ENCODE measurements around the gene HAP1.
"Not testable (repeated sequence)": the region's sequence is repeated elsewhere in the genome, so short reads cannot be mapped to it uniquely, and the experiment has no call there.

HAP1 gene

DNA sequence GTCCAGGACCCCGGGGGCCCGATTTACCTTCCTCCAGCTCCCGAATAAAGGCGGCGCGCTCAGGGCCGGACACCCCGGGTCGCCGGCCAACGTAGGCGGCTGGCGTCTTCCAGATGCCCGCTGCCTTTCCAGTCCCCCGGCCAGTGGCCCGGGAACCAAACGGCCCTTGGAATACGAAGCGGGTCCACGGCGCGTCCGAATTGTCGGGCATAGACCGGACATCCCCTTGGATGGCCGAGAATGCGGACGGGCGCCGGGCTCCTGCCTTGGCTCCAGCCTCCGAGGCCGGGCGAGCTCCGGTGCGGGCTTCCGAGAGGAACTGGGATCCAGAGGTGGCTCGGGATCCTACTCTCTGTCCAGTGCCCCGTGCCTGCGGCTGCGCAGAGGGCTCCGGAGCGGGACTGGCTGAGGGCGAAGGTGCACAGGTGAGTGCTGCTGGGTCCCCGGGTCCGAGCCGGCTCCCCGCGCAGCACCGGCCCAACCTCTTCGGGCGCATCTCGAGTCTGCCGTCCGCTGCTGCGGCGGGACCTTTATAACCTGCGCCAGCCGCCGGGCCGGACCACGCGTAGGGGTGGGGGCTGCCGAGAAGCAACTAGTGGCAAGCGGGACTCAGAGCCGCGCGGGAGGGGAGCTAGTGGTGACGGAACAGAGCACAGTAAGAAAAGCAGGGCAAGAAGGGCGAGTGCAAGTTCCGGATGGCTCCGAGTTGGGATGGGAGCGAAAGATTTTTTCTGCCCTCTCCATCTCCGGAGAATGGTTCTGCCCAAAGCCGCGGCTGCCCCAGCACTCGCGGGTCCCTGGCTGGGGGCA lies at the start of gene HAP1:
TSS of gene HAP1 (minus strand) at position 505 of the 810 bp plus-strand sequence. CDS start at position 496, 9 bp downstream.
- peak within 1 kb of the TSS; percentile 37 for H3K4me3 ChIP-seq (ENCODE audit: low read depth, low read length)
- DNase-seq (ENCODE audit: low read depth), result no peak

DNA sequence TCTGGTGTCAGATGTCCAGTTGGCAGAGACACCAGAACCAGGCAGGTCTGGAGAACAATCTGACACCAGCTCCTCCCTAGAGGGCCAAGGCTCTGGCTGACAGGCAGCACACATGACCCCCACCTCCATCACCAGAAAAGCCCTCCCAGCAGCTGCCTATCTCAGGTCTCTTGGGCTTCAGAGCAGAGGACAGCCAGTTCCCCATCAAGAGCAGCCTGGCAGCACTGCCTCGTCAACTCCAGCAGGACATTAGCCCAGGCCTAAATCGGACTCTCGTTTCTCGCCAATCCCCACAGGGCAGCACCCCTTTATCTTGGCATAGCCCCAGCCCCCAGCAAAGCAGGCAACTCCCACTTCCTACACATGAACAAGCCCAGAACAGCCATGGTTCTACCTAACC lies 47.7 kb upstream of the HAP1 start:
- no peak overlapping the region for H3K4me3 ChIP-seq (ENCODE audit: low read depth, low read length)
- DNase-seq (ENCODE audit: low read depth), result no peak

GRCh38 chr17:41781404-41782110 lies 47.1 kb upstream of the HAP1 start:
- no peak for DNase-seq (ENCODE audit: low read depth)
- H3K4me3 ChIP-seq (ENCODE audit: low read depth, low read length), result no peak overlapping the region

GRCh38 chr17:41779954-41780353 lies 45.5 kb upstream of the HAP1 start:
- H3K4me3 ChIP-seq (ENCODE audit: low read depth, low read length), result no peak overlapping the region
- no peak for DNase-seq (ENCODE audit: low read depth)

DNA sequence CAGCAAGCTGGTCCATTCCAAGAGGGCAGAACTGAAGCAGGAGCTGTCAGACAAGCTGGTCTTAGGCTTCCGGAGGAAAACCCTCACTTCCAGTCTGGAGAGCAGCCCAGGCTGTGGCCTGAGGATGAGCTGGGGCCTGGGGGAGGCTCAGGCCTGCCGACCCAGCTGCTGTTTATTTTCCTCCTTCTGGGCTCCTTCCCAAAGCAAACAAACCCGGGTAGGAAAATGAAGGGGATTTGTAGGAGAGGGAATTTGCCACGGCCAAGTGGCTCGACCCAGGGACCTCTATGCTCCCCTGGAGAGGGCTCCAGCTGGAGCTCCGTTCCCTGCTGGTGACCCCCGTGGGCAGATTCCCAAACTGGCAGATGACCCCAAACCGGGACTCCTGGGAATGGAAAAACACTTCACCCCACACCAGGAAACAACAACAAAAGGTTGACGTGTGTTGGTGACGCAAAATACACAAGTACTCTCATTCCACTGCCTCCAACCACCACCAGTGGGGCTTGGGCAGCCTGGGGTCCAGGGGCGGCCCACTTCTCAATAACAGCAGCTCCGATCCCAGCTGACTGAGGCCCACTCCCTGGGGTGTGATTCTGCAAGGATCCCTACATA lies 43.2 kb upstream of the HAP1 start:
- peak; percentile 83 for DNase-seq (ENCODE audit: low read depth)
- no peak overlapping the region for H3K4me3 ChIP-seq (ENCODE audit: low read depth, low read length)

DNA sequence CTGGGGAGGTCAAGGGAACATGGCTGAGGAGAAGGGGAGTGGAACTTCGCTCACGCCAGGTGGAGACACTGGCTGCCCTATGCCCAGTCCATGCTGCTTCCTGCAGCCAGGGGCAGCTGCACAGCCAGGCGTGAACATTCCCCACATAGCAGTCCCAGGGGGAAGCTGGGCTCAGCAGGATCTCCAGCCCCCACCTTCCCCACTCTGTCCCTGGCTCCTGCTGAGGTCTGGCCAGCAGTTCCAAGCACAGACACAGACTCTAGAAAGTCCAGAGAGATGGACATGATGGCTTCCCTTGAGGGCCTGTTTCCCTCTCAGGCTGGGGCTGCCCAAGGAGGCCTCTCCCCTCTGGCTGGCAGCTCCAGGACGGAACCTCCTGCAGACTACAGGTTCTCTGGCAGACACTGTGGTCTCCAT lies 42.7 kb upstream of the HAP1 start:
- DNase-seq (ENCODE audit: low read depth), result no peak

GRCh38 chr17:41776262-41776900 lies 41.9 kb upstream of the HAP1 start:
- H3K4me3 ChIP-seq (ENCODE audit: low read depth, low read length), result not testable (repeated sequence)

More for the DNA sequence above, 42.7 kb upstream of the HAP1 start:
- H3K4me3 ChIP-seq (ENCODE audit: low read depth, low read length), result no peak overlapping the region

DNA sequence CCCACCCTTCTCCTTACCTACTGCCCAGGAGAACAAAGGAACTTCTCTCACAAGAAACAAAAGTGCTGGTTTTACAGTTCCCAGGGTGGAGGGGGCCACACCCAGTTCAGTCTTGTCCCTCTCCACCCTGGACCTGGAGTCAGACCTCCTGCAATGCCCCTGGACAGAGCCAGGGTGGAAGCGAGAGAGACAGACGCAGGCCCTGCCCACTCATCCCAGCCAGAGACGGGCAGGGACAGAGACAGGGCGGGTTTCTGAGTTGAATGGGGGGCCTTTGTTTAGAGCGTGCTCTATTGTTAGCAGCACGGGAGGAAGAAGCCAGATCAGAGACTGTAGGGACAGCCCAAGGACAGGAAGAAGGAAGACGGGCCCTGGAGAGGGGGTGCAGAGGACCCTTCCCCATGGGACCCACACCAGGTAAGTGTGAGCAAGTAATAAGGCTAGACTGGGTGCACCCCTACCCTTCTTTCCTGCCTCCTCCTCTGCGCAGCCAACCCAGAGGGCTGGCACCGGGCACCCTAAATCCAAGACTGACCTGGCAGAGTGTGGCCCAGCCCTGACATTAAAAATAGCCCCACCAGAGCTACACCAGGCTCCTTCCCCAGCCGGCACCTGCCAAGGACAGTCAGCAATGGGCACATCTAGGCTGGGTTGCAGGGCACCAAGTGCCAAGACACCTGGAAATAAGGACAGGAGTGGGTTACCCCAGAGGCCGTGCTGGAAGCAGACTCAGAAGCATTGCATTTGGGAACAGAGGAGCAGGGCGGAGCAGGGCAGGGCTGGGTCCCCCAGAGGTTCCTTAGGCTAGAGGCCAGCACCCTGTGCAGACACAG lies 41.2 kb upstream of the HAP1 start:
- no peak for DNase-seq (ENCODE audit: low read depth)
- H3K4me3 ChIP-seq (ENCODE audit: low read depth, low read length), result no peak overlapping the region

More at GRCh38 chr17:41776262-41776900, 41.9 kb upstream of the HAP1 start:
- DNase-seq (ENCODE audit: low read depth), result not testable (repeated sequence)

DNA sequence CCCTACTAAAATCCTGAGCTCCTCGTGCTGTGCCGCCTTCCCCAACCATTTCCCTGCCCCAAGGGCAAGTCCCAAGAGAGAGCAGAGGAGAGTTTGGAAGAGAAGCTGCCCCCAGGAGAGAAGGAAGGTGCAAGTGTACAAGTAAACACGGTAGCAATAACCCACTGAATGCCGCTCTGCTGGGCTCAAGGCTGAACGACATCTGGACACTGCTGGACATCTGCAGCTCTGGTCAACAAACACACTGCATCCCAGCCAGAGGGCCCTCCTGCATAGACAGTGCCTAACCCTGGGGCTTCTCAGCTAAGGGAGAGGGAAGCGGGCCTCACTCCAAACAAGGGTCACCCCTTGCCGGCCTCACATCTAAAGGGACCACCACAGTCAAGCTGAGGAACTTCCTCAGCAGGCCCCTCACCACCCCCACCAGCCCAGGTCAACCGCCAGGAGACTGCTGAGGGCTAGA lies 39.3 kb upstream of the HAP1 start:
- no peak overlapping the region for H3K4me3 ChIP-seq (ENCODE audit: low read depth, low read length)
- no peak for DNase-seq (ENCODE audit: low read depth)

- DNase-seq (ENCODE audit: low read depth), result peak; percentile 51
- H3K4me3 ChIP-seq (ENCODE audit: low read depth, low read length), result no peak overlapping the region
These were observed 38.7 kb upstream of the HAP1 start for GRCh38 chr17:41773190-41773588.

GRCh38 chr17:41772586-41773189 lies 38.2 kb upstream of the HAP1 start:
- no peak for DNase-seq (ENCODE audit: low read depth)
- no peak overlapping the region for H3K4me3 ChIP-seq (ENCODE audit: low read depth, low read length)

- no peak for DNase-seq (ENCODE audit: low read depth)
- no peak overlapping the region for H3K4me3 ChIP-seq (ENCODE audit: low read depth, low read length)
These were observed 37.8 kb upstream of the HAP1 start for GRCh38 chr17:41772218-41772585.

- no peak for DNase-seq (ENCODE audit: low read depth)
- H3K4me3 ChIP-seq (ENCODE audit: low read depth, low read length), result no peak overlapping the region
These were observed 37.2 kb upstream of the HAP1 start for GRCh38 chr17:41771389-41772206.

GRCh38 chr17:41769985-41770384 lies 35.5 kb upstream of the HAP1 start:
- DNase-seq (ENCODE audit: low read depth), result no peak
- no peak overlapping the region for H3K4me3 ChIP-seq (ENCODE audit: low read depth, low read length)

- no peak for DNase-seq (ENCODE audit: low read depth)
- no peak overlapping the region for H3K4me3 ChIP-seq (ENCODE audit: low read depth, low read length)
These were observed 35.0 kb upstream of the HAP1 start for GRCh38 chr17:41769346-41769862.

DNA sequence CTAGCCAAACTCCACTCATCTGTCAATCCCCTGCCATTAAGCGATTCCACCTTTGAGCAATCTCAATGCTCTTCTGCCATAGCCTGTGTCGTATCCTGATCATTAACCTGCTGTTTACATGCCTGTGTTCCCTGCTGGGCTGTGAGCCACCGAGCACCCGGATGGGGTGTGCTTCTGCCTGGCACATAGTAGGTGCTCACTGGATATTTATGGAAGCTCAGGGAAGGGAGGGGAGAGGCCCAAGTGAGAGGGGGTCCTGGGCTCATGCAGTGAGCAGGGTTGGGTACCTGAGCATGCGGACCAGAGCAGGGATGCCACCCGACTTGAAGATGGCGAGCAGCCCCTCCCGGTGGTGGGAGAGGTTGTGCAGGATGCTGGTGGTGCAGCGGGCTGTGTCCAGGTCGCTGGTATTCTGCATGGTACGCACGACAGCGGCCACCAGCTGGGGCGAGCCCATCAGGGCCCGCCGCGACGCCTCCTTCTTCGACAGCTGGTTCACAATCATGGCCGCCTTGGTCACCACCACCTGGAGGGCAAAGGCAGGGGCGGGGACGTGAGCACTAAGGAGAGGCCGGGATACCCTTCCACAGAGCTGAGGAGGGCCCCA lies 34.3 kb upstream of the HAP1 start:
- DNase-seq (ENCODE audit: low read depth), result no peak
- no peak overlapping the region for H3K4me3 ChIP-seq (ENCODE audit: low read depth, low read length)

DNA sequence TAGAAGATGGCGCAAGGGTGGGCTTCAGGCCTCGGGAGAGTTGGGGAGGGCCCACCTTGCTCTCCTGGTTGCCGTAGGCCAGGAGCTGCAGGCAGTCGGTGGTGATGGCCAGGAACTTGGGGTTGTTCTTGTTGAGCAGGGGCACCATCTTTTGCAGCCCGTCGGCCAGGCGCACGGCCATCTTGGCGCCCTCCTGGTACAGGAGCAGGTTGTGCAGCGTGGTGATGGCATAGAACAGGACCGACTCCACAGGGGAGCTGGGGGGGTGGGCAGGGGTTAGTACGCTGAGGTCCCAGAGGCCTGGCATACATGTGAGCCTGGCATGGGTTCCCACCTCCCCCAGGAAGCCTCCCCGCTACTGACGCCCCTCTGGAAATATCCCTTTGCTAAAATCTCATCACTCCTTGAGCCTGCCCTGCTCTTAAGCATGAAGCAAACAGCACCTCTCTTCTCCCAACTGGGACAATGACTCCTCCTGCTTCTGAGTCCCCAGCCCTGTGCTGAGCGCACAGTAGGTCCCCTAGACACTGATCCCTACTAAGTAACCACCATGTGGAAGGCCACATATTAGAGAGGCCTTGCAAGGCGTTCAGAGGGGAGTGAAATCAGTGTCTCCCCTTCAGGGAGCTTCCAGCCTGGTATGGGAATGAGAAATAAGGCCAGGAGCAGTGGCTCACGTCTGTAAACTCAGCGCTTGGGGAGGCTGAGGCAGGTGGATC lies 33.0 kb upstream of the HAP1 start:
- H3K4me3 ChIP-seq (ENCODE audit: low read depth, low read length), result no peak overlapping the region
- no peak for DNase-seq (ENCODE audit: low read depth)

Measured in skeletal muscle cell (primary cell).